Activated B cell treated with CpG ODN at 0.5 μM for 24 hours (primary cell): ENCODE data around the gene TTLL1. TPM values are rescaled to one million over a fixed set of nuclear protein-coding genes. Genes with fewer than 3 reads are reported as not detected.

Experiments
- ATAC-seq: fragments of 200-7000 bp; cut with Tn5 transposase; one replicate; pipeline ENCODE4 v1.10.0; 2021; ENCODE audit warnings: low read depth, mild to moderate bottlenecking, moderate library complexity
- CTCF ChIA-PET: fragments of 350-600 bp; sonication (Branson Sonifier 250); formaldehyde crosslinking; loops from one replicate; lab custom pipeline; 2021; ENCODE audit warnings: antibody characterized with exemption; lab: Charles Lee
- POLR2A ChIA-PET: fragments of 350-600 bp; sonication (Branson Sonifier 250); formaldehyde crosslinking; loops from one replicate; lab custom pipeline; 2021; ENCODE audit warnings: antibody characterized with exemption; lab: Charles Lee
- DNase-seq: peaks from one replicate; pipeline ENCODE4 v3.0.0; 2022
- H3K27ac Mint-ChIP-seq: one replicate; pipeline ENCODE4 v1.8.0; 2020; ENCODE audit warnings: mixed read lengths
- H3K27me3 Mint-ChIP-seq: one replicate; pipeline ENCODE4 v1.8.0; 2021; ENCODE audit warnings: mixed read lengths
- H3K36me3 Mint-ChIP-seq: one replicate; pipeline ENCODE4 v1.8.0; 2021; ENCODE audit warnings: low read depth, mixed read lengths
- H3K4me1 Mint-ChIP-seq: one replicate; pipeline ENCODE4 v1.8.0; 2021; ENCODE audit warnings: mixed read lengths
- H3K4me3 Mint-ChIP-seq: one replicate; pipeline ENCODE4 v1.8.0; 2020; ENCODE audit warnings: mild to moderate bottlenecking, mixed read lengths
- H3K9me3 Mint-ChIP-seq: one replicate; pipeline ENCODE4 v1.8.0; 2020; ENCODE audit warnings: mixed read lengths
- intact Hi-C: fragments of 100-400 bp; cut with micrococcal nuclease; formaldehyde crosslinking; loops from one replicate; pipeline ENCODE4 v1.15.1; 2024
- total RNA-seq: library from RNA; stranded (reverse); gene quantifications from 2 replicates; pipeline ENCODE4 v1.2.3, GENCODE V29; 2022
- TF ChIP-seq, protein P1 (sequence below): fragments of 200-600 bp; IDR thresholded peaks from one replicate; pipeline ENCODE4 v1.8.0; 2022; ENCODE audit warnings: antibody characterized with exemption, mild to moderate bottlenecking

TTLL1 gene
- total RNA-seq, 1 donor from 2014 or later: 1.2 TPM

DNA sequence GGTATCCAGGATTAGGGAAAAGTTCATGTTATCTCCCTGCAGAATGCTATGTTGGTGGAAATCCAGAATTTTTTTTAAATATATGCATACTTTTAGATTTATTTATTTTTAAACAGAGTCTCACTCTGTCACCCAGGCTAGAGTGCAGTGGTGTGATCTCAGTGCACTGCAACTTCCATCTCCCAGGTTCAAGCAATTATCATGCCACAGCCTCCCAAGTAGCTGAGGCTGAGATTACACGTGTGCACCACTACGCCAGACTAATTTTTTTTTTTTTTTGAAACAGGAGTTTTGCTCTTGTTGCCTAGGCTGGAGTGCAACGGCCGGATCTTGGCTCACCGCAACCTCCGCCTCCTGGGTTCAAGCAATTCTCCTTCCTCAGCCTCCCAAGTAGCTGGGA, 76.8 kb downstream of the TTLL1 start:
- CTCF ChIA-PET: interaction anchor here (0.7 to 2.5 kb wide), 4 partner anchors 12 to 145 kb away, joined by 3 to 11 read pairs (median 4); no protein-coding TSS in a partner anchor
- no peak for ATAC-seq
- Mint-ChIP-seq H3K27ac (no peak overlapping the region), H3K36me3 (peaks cover 4% of the 10 kb centered on the region), H3K4me3 (no peak overlapping the region), H3K4me1 (peaks cover 42% of the 10 kb centered on the region), H3K27me3 (no peaks in the 10 kb centered on the region), H3K9me3 (no peaks in the 10 kb centered on the region)
- TF ChIP-seq, protein P1, sequence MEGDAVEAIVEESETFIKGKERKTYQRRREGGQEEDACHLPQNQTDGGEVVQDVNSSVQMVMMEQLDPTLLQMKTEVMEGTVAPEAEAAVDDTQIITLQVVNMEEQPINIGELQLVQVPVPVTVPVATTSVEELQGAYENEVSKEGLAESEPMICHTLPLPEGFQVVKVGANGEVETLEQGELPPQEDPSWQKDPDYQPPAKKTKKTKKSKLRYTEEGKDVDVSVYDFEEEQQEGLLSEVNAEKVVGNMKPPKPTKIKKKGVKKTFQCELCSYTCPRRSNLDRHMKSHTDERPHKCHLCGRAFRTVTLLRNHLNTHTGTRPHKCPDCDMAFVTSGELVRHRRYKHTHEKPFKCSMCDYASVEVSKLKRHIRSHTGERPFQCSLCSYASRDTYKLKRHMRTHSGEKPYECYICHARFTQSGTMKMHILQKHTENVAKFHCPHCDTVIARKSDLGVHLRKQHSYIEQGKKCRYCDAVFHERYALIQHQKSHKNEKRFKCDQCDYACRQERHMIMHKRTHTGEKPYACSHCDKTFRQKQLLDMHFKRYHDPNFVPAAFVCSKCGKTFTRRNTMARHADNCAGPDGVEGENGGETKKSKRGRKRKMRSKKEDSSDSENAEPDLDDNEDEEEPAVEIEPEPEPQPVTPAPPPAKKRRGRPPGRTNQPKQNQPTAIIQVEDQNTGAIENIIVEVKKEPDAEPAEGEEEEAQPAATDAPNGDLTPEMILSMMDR: no peak
- DNase-seq: no peak
- intact Hi-C loops: loop anchor here (10.0 kb wide), 1 partner anchor 132 kb away; the partner anchor contains the start of gene MCAT
- POLR2A ChIA-PET: interaction anchor here (0.6 to 3.4 kb wide), 2 partner anchors 11 to 14 kb away, joined by 3 to 21 read pairs; no protein-coding TSS in a partner anchor

DNA sequence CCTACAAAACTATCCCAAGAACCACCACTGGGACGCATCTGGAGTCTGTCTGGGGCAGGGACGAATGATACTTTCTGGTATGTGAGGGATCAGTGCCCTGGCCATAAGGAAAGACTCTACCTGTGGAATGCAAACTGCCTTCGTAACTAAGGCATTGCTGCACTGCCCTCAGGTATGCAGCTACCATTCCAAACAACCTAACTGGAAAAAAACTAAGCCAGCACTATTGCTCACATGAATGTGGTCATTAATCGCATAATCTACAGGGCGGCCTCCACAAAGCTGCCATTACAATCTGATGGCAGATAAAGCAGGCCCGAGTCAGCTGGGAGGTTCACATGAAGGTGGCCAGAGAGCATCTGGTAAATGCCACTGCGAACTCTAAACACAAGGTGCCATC, 78.1 kb downstream of the TTLL1 start:
- no peak overlapping the region for H3K27ac Mint-ChIP-seq
- no peak overlapping the region for H3K4me3 Mint-ChIP-seq
- no peak for ATAC-seq
- peaks cover 52% of the 10 kb centered on the region for H3K4me1 Mint-ChIP-seq
- TF ChIP-seq, protein P1: no peak
- no peak for DNase-seq
- CTCF ChIA-PET: no interaction called here
- H3K9me3 Mint-ChIP-seq: no peaks in the 10 kb centered on the region
- POLR2A ChIA-PET: no interaction called here
- intact Hi-C loops: loop anchor here (10.0 kb wide), 1 partner anchor 134 kb away; the partner anchor contains the start of gene MCAT
- H3K36me3 Mint-ChIP-seq: peaks cover 4% of the 10 kb centered on the region
- H3K27me3 Mint-ChIP-seq: no peaks in the 10 kb centered on the region

DNA sequence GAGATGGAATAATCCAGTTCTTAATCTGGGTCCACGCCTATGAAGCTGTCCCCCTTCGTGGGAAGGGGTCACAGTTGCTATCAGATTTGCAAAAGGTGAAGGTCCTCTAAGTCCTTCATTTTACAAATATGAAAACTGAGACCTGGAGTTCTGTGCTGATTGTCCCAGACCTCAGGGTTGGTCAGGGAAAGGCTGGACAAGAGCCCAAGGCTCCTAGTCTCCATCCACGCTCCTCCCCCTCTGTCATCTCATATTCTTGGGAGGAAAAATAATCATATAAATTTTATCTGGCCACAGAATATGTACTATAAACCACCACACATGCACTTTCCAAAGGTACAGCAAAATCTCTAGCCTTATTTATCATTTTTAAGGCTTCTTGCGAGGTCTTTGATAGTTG, 79.7 kb downstream of the TTLL1 start:
- TF ChIP-seq, protein P1: no peak
- peaks cover 59% of the 10 kb centered on the region for H3K4me1 Mint-ChIP-seq
- no peak for DNase-seq
- intact Hi-C loops: no loop called here
- H3K27ac Mint-ChIP-seq: no peak overlapping the region
- no peak overlapping the region for H3K4me3 Mint-ChIP-seq
- H3K9me3 Mint-ChIP-seq: no peaks in the 10 kb centered on the region
- POLR2A ChIA-PET: interaction anchor here (0.7 kb wide), 1 partner anchor 929 kb away, joined by 10 read pairs; no protein-coding TSS in a partner anchor
- CTCF ChIA-PET: interaction anchor here (0.8 kb wide), 1 partner anchor 25 kb away, joined by 3 read pairs; no protein-coding TSS in a partner anchor
- peaks cover 2% of the 10 kb centered on the region for H3K36me3 Mint-ChIP-seq
- H3K27me3 Mint-ChIP-seq: no peaks in the 10 kb centered on the region
- no peak for ATAC-seq

DNA sequence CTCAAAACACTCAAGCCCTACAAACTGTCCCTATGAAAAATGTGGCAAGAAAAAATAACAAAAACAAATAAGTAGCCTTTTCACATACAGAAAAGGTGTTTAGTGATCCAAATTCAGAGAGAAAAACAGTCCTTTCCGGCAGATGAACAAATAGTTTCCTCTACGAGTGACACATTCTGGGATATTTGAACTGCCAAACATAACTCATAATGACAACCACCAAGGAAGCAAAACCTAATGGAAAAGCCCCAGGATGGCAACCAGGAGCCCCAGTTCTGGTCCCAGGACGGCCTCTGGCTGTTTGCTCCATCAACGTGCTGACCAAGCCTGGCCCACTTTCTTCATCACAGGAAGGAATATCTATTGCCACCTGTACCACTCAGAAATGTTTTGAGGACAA, 80.3 kb downstream of the TTLL1 start:
- intact Hi-C loops: no loop called here
- Mint-ChIP-seq H3K27me3 (no peaks in the 10 kb centered on the region), H3K27ac (no peak overlapping the region), H3K4me3 (no peak overlapping the region), H3K36me3 (no peaks in the 10 kb centered on the region), H3K4me1 (peaks cover 60% of the 10 kb centered on the region), H3K9me3 (no peaks in the 10 kb centered on the region)
- POLR2A ChIA-PET: no interaction called here
- DNase-seq (no peak), ATAC-seq (no peak)
- CTCF ChIA-PET: no interaction called here
- TF ChIP-seq, protein P1: no peak

GRCh38 chr22:43008509-43008908, 80.7 kb downstream of the TTLL1 start:
- intact Hi-C loops: no loop called here

More at GRCh38 chr22:43008509-43008908, 80.7 kb downstream of the TTLL1 start:
- no peak overlapping the region for H3K4me3 Mint-ChIP-seq
- H3K4me1 Mint-ChIP-seq: peaks cover 60% of the 10 kb centered on the region
- POLR2A ChIA-PET: no interaction called here
- CTCF ChIA-PET: no interaction called here
- H3K36me3 Mint-ChIP-seq: no peaks in the 10 kb centered on the region
- no peaks in the 10 kb centered on the region for H3K9me3 Mint-ChIP-seq
- TF ChIP-seq, protein P1: no peak
- ATAC-seq (no peak), DNase-seq (no peak)
- H3K27me3 Mint-ChIP-seq: no peaks in the 10 kb centered on the region
- no peak overlapping the region for H3K27ac Mint-ChIP-seq
